GM18526 (cell line): ENCODE data around the gene CSNK2A2.

ENCODE experiments used
- POLR2A ChIP-seq: IDR thresholded peaks from 3 replicates; pipeline ENCODE4 v1.6.1; 2011; ENCODE audit not compliant: insufficient read length; ENCODE audit errors: extremely low read depth

Gene CSNK2A2

GRCh38 chr16:58110571-58111301 lies 87.2 kb downstream of the CSNK2A2 start:
- TF ChIP-seq POLR2A = no peak

- no peak for TF ChIP-seq POLR2A
Measured at GRCh38 chr16:58109881-58110280, 88.0 kb downstream of the CSNK2A2 start.

DNA sequence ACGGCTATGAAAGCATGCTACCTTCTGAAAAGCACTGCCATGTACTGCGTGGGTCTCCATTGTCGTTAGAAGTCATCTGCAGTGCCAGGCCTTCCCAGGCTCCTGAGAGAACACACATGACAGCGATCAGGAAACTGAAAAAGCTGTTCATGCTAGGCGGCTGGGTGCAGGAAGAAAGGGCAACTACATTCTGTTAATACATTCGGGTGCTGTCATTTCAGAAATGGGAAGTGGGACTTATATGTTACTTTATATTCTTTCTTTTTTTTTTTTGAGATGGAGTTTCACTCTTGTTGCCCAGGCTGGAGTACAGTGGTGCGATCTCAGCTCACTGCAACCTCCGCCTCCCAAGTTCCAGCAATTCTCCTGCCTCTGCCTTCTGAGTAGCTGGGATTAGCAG lies 88.6 kb downstream of the CSNK2A2 start:
- no peak for TF ChIP-seq POLR2A
